T47D (cell line): ENCODE results near the gene PBOV1.
A peak's percentile ranks its signal among the peaks of the same experiment; 100 is the strongest.
"Not testable (repeated sequence)": the region's sequence is repeated elsewhere in the genome, so short reads cannot be mapped to it uniquely, and the experiment has no call there.

Experiments
- DNase-seq, 2 experiments: peaks; one replicate each; pipeline versions ENCODE4 v3.0.0 to v3.0.0-alpha.2; 2011 to 2012; ENCODE audit warnings: low read depth in 1 of 2, low spot score in 1 of 2
- JUND ChIP-seq: IDR thresholded peaks from 2 replicates; pipeline ENCODE4 v1.6.1; 2012; ENCODE audit warnings: low read depth
- in situ Hi-C: cut with HindIII; loops from 2 replicates; pipeline ENCODE4 v1.10.0; 2016; ENCODE audit warnings: low sequenced_read_pairs, low pct_unique_long_range_greater_than_20kb

The PBOV1 gene

GRCh38 chr6:138230759-138231380 is 12.6 kb upstream of the PBOV1 start:
- no peak for TF ChIP-seq JUND
- in situ Hi-C loops = no loop called here
- DNase-seq = no peak

GRCh38 chr6:138230221-138230620 is 11.9 kb upstream of the PBOV1 start:
- in situ Hi-C loops = no loop called here
- TF ChIP-seq JUND = no peak
- DNase-seq = no peak

GRCh38 chr6:138229663-138230179 is 11.4 kb upstream of the PBOV1 start:
- TF ChIP-seq JUND = no peak
- no peak for DNase-seq
- in situ Hi-C loops = no loop called here

GRCh38 chr6:138229072-138229471 is 10.8 kb upstream of the PBOV1 start:
- in situ Hi-C loops = no loop called here
- DNase-seq = no peak
- TF ChIP-seq JUND = no peak

- DNase-seq = peak in 1 of 2 experiments; percentile 84
- in situ Hi-C loops = no loop called here
- TF ChIP-seq JUND = no peak
These were observed 9.1 kb upstream of the PBOV1 start for GRCh38 chr6:138227316-138227781.

DNA sequence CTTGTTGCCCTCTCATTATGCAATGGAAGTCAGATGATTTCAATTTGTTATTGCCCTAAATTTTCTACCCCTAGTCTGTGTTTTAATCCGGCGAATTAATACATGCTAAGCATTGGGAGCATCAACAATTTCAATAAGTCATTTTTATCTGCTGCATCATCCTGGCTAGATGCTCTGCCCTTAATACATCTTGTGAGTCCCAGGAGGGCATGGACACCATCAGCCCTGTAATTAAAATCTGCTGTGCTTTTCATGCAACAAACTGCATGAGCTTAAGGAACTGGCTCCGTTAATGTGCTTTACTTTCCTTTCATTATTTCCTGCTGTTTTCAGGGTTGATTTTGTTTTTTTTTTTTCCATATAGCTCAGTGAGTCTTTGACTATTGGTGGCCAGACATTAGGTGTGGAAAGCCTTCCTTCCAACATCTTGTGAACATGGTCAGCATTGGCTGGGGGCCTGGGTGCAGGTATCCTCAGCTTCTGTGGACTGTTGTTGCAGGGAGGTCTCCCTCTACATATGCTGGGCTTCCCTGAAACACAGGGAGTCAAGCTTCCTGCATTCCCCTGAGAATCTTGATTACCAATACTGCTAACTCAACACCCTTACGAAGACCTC is 8.5 kb upstream of the PBOV1 start:
- TF ChIP-seq JUND = no peak
- in situ Hi-C loops = no loop called here
- no peak for DNase-seq

- TF ChIP-seq JUND = no peak
- no peak for DNase-seq
- in situ Hi-C loops = no loop called here
These were observed 7.7 kb upstream of the PBOV1 start for GRCh38 chr6:138225953-138226352.

DNA sequence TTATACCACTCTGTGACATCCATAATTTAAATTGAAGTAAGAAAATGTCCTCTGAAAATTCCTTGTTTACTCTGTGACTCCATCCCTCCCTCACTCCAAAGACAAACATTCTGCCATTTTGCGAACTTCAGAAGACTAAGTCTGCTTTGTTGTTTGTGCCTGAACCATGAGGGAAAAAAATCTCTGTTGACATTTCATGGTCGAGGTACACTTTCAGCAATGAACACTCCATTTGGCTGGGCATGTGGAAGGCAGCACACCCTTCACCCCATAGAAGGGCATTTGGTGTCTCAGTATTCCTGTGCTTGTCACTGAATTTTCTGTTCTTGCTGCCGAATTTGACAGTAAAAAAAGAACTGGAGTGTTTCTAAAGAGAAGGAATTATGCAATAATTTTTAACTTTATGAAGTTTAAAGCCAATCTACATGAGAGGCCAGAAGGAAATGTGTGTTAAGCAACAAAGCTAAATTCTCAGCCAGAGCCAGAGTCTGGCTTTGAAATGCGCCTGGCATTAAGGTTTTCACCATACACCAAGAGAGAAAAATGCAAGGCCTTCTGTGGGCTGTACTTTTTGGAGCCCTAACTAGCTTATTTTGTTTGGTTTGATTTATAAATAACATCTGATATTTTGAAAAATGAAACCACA is 4.7 kb upstream of the PBOV1 start:
- DNase-seq = no peak
- no peak for TF ChIP-seq JUND
- in situ Hi-C loops = no loop called here

GRCh38 chr6:138219901-138220300 is 1.6 kb upstream of the PBOV1 start:
- TF ChIP-seq JUND = no peak
- DNase-seq = no peak
- in situ Hi-C loops = no loop called here

DNA sequence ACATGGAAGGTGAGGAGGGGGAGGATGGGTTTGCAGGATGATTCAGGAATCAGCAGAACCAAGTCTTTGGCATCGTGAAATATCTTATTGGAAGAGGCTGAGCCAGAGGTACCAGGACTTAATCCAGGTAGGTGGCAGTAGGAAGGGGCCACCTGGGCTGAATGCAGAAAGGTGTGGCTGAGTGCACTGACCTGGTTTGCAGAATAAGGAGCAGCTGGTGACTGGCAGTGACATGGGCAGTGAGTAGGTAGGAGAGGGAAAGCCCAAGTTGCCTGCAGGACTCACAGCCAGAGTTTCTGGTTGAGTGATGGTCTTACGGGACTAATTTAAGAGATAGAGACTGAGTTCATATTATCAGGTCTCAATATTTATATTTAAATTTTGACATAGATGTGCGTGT is 1.1 kb upstream of the PBOV1 start:
- no peak for TF ChIP-seq JUND
- in situ Hi-C loops = no loop called here
- DNase-seq = no peak

- in situ Hi-C loops = no loop called here
- no peak for TF ChIP-seq JUND
- no peak for DNase-seq
These were observed 3.1 kb downstream of the PBOV1 start for GRCh38 chr6:138215093-138215782.

DNA sequence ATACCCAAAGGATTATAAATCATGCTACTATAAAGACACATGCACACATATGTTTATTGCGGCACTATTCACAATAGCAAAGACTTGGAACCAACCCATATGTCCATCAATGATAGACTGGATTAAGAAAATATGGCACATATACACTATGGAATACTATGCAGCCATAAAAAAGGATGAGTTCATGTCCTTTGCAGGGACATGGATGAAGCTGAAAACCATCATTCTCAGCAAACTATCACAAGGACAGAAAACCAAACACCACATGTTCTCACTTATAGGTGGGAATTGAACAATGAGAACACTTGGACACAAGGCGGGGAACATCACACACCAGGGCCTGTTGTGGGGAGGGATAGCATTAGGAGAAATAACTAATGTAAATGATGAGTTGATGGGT is 5.8 kb downstream of the PBOV1 start:
- in situ Hi-C loops, DNase-seq: not testable (repeated sequence)

- no peak for DNase-seq
- no peak for TF ChIP-seq JUND
- in situ Hi-C loops = no loop called here
These were observed 6.7 kb downstream of the PBOV1 start for GRCh38 chr6:138211601-138212000.
